CMK (cell line): ENCODE data around the gene IL1R2.
"Not testable (repeated sequence)": the region's sequence is repeated elsewhere in the genome, so short reads cannot be mapped to it uniquely, and the experiment has no call there.

ENCODE experiments used
- DNase-seq: peaks from one replicate; pipeline ENCODE4 v3.0.0-alpha.2; 2010; ENCODE audit warnings: low read depth

Gene IL1R2

DNA sequence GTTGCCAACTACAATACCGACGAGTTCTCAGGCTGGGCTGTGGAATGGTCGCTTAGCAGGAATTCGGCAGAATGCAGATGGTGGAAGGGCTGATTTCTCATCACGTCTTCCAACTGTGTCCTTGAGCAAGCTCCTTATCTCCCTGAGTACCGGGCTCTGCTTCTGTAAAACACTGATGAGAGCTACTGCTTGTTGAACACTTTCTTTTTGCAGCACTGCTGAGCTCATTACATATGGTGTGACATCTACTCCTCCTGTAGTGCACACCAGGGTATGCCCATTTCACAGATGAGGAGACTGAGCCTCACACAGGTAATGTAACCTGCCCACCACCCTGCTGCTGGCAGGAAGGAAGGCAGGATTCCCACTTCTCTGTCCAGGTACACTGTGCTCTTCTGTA, 8.3 kb downstream of the IL1R2 start:
- DNase-seq = no peak

GRCh38 chr2:102000813-102001766, 9.3 kb downstream of the IL1R2 start:
- DNase-seq = no peak

- no peak for DNase-seq
Measured at GRCh38 chr2:102001767-102002142, 10.0 kb downstream of the IL1R2 start.

GRCh38 chr2:102002228-102002627, 10.5 kb downstream of the IL1R2 start:
- no peak for DNase-seq

- DNase-seq = not testable (repeated sequence)
Measured at GRCh38 chr2:102002909-102003308, 11.1 kb downstream of the IL1R2 start.

- DNase-seq = no peak
Measured at GRCh38 chr2:102003696-102004095, 11.9 kb downstream of the IL1R2 start.

- no peak for DNase-seq
Measured at GRCh38 chr2:102004581-102004980, 12.8 kb downstream of the IL1R2 start.

DNA sequence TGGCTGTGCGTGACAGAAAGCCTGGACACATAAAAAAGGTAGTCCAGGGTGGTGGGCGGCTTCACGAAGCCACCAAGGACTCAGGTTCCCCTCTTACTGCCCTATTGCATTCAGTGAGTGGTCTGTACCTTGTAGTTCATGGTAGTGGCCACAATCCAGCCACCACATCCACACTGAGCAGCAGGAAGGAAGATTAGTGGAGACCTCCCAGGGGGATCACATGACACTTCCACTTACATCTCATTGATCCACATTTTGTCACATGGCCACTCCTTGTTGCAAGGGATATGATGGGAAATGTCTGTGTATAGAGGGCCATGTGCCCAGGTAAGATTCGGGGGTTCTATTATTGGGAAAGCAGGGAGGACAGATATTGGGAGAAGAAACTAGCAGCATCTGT, 13.7 kb downstream of the IL1R2 start:
- DNase-seq = no peak

DNA sequence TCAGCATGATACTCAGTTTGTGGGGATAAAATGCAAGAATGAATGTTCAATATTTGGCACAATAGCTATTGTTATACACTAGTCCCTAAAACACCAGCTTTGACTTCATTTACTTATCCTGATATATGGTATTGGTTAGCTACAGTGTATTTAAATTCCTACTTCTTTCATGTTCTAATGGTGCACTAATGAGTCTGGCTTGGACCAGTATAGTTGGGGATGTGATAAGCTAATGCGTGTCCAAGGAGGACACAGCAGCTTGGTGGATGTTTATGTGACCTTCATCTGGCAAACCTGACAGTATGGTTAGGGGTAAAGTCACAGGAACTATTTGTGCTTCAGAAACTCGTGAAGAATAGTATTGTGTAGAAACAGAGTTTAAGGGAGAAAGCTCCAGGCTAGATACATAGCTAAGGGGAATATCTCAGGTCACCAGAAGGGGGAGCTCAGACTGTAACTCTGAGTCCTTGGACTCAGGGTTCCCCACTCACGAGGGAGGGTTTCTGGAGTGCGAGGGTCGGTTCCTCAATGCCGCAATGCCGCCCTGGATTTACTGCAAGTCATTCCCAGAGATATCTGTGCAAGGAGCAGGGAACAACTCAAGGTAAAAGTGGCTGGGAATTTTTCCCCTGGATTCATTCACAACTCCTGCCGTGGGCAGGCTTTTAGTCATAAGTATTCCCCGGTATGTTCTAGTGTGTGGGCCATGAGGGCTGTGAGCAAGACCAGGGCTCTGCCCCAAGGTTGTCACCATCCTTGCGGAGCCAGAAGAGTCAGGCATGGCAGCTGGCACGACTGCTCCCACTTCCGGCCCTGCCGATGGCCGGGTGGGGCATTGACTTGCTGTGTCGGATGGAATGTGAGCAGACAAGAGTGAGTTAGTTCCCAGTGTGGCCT, 14.5 kb downstream of the IL1R2 start:
- DNase-seq = peak; percentile 18

DNA sequence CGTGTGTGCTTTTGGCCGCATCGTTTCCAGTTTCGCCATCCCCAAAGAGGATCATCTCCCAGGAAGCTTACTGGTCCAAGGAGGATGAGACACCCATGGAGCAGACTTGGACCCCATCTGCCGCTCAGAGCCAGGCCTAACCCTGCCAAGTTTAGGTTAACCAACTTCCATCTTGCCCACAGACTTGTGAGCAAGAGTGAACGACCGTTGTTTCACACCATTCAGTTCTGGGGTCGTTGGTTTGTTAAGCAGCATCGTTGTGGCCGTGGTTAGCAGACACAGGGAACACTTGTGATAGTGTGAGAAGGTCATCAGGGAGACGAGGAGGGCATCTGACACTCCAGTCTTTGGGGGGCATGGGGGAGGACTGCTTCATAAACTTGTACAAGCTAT, 15.1 kb downstream of the IL1R2 start:
- DNase-seq = no peak

DNA sequence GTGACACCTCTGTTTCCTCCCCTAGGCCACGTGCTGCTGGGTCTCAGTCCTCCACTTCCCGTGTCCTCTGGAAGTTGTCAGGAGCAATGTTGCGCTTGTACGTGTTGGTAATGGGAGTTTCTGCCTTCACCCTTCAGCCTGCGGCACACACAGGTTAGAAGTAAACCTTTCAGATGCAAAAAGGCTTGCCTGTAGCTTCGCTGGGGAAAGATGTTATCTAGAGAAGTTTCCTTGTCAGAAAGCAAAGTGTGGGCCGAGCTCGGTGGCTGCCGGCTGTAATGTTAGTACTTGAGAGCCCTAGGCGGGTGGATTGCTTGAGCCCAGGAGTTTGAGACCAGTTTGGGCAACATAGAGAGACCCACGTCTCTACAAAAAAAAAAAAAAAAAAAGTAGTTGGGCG, 16.7 kb downstream of the IL1R2 start:
- DNase-seq = no peak

DNA sequence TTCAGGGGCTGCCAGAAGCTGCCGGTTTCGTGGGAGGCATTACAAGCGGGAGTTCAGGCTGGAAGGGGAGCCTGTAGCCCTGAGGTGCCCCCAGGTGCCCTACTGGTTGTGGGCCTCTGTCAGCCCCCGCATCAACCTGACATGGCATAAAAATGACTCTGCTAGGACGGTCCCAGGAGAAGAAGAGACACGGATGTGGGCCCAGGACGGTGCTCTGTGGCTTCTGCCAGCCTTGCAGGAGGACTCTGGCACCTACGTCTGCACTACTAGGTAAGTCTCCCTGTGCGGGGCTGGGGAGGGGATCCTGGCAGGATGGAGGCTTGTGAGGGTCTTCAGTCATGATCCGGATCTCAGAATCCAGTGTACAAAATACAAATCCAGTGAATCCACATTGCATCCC, 17.8 kb downstream of the IL1R2 start:
- DNase-seq = no peak

- no peak for DNase-seq
Measured at GRCh38 chr2:102010902-102011301, 19.1 kb downstream of the IL1R2 start.

DNA sequence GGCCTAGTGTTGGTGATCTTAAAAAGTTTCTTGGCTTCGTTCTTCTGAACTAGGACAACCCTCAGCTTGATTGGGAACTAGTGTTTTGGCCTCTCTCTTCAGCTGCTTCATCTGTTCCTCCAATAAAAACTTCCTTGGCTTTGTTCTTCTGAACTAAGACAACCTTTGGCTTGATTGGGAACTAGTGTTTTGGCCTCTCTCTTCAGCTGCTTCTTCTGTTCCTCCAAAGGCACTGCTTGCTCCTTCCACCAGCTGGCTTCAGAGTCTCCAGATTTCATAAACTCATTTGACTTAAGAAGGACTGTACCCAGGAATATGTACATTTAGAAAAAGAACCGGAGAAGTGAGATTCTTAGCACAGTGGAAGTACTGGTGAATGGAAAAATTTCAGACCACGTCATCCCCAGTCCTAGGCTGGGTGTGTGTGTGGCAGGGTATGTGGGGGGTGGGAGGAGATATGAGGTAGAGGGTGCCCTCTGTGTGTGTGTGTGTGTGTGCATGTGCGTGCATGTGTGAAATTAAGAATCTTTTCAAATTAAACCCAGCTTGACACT, 20.4 kb downstream of the IL1R2 start:
- DNase-seq = no peak

- DNase-seq = no peak
Measured at GRCh38 chr2:102013206-102014040, 21.7 kb downstream of the IL1R2 start.

DNA sequence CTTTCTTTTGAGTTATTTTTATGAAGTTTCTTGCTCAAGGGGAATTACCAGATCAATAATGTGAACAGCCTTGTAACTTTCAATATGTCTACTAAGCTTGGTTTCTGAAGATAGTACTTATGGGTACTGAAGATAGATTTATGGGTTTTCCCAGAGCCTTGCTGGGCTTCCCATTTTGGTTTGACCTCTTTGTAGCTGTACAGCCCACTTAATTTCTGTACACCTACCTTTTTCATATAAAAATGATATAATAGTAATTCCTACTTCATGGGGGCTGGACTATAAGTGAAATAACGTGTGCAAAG, 22.2 kb downstream of the IL1R2 start:
- no peak for DNase-seq

- DNase-seq = no peak
Measured at GRCh38 chr2:102015399-102015798, 23.6 kb downstream of the IL1R2 start.

DNA sequence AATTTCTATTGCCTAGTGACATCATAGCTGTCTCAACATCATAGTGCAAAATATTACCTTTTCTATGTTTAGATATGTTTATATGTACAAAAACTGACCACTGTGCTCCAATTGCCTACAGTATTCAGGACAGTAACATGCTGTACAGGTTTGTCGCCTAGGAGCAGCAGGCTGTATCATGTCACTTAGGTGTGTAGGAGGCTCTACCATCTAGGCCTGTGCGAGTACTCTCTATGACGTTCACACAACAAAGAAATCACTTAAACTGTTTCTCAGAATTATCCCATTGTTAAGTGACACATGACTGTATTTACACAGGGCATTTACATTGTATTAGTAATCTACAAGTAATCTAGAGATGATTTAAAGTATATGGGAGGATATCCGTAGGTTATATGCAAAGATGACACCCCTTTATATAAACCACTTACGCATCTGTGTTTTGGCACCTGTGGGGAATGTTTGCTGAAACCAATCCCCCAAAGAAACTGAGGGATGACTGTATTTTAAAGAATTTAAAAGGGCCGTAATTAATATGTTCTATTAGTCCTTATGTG, 24.7 kb downstream of the IL1R2 start:
- no peak for DNase-seq

- DNase-seq = no peak
Measured at GRCh38 chr2:102018823-102019445, 27.2 kb downstream of the IL1R2 start.

DNA sequence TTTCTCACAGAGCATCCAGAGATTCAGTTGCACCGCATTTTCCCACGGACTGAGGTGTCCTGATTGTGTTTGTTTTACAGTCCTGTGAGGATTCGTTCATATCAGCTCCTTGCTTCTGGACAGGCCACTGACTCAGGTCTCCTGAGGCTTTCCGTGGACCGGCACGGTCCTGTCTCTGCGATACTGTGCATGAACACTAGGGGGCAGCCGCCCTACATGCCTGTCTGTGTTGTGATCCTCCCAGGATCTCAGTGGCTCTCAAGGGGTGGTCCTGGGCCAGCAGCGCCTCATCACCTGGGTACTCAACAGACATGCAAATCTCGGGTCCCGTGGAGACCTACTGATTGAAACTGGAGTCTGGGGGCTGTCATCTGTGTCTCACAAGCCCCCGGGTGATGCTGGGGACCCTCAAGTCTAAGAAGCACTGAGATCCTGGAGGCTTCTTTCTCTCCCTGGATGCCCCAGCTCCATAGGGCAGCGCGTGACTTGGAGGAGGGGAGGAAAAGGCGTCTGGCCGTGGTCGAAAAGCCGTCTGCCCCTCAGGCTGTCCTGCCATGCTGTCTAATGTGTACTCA, 28.9 kb downstream of the IL1R2 start:
- peak; percentile 47 for DNase-seq

GRCh38 chr2:102021779-102022178, 30.0 kb downstream of the IL1R2 start:
- DNase-seq = no peak
